Measurements from ENCODE around the gene MICU2.

MICU2 gene

DNA sequence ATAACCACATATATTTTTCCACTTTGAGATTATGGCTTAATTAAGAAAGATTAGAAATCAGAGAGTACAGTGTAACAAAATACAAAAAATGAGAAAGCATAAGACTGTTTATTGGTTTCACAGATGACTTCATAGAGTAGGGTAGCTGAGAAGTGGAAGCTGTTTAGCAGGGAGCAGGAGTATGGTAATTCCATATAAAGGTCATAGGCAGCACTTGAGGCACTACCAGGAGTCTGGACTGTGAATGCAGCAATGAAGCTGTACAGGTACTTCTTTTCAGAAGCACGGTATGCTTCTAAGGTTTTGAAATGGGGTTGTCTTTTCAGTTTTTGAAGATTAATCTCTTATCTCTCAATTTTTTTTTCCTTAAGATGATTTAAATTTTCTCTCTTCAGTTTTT, 69.2 kb downstream of the MICU2 start:
- no peak overlapping the region for H3K4me3 ChIP-seq (ENCODE audit: low read depth, low read length, poor library complexity, severe bottlenecking)
- no peak overlapping the region for H3K4me2 ChIP-seq (ENCODE audit: low read length)
- H3K9me3 ChIP-seq (ENCODE audit: low read length), result no peaks in the 10 kb centered on the region
- no peaks in the 10 kb centered on the region for H3K79me2 ChIP-seq (ENCODE audit: insufficient read depth, low read length)
- H2AFZ ChIP-seq (ENCODE audit: low read length), result no peak overlapping the region
- TF ChIP-seq, protein P1, sequence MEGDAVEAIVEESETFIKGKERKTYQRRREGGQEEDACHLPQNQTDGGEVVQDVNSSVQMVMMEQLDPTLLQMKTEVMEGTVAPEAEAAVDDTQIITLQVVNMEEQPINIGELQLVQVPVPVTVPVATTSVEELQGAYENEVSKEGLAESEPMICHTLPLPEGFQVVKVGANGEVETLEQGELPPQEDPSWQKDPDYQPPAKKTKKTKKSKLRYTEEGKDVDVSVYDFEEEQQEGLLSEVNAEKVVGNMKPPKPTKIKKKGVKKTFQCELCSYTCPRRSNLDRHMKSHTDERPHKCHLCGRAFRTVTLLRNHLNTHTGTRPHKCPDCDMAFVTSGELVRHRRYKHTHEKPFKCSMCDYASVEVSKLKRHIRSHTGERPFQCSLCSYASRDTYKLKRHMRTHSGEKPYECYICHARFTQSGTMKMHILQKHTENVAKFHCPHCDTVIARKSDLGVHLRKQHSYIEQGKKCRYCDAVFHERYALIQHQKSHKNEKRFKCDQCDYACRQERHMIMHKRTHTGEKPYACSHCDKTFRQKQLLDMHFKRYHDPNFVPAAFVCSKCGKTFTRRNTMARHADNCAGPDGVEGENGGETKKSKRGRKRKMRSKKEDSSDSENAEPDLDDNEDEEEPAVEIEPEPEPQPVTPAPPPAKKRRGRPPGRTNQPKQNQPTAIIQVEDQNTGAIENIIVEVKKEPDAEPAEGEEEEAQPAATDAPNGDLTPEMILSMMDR (IDR thresholded peaks at IDR 0.05; ENCODE audit: low read length), result no peak
- no peak for TF ChIP-seq EZH2 (IDR thresholded peaks at IDR 0.05; ENCODE audit: borderline replicate concordance, low read length)
- no peak overlapping the region for H3K9ac ChIP-seq (ENCODE audit: low read length)
- no peaks in the 10 kb centered on the region for H3K4me1 ChIP-seq (ENCODE audit: insufficient read depth, low read length, severe bottlenecking)
- no peaks in the 10 kb centered on the region for H3F3A ChIP-seq (ENCODE audit: insufficient read depth, low read length)
- H3K27me3 ChIP-seq (ENCODE audit: insufficient read depth, low read length), result no peaks in the 10 kb centered on the region
- peaks cover 9% of the 10 kb centered on the region; the same call in 1 of the 2 replicates for H3K36me3 ChIP-seq (ENCODE audit: insufficient read depth, low read length)
- H4K20me1 ChIP-seq (ENCODE audit: insufficient read depth, low read length), result no peaks in the 10 kb centered on the region
- no peaks in the 10 kb centered on the region for H3K9me2 ChIP-seq (ENCODE audit: low read depth, low read length)
- no peak overlapping the region for H3K27ac ChIP-seq (ENCODE audit: low read depth, low read length, poor library complexity, severe bottlenecking)

DNA sequence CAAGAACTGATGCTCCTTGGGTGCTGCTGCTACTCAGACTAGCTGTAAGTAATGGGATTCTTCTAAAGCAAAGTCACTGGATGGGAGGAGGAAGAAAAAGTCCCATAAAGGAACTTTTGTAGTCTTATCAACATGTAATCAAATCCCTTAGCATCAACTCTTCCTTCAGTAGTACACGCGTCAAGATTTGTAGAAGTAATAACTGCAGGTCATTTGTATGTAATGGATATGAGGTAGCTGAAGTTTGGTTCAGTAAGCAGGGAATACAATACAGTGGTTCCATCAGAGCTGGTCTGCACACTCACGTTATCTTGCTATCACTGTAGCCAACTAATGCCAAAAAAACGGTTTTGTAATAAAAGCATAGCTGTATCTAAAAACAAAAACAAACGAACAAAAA, 72.5 kb downstream of the MICU2 start:
- no peaks in the 10 kb centered on the region for H3K9me3 ChIP-seq (ENCODE audit: low read length)
- no peaks in the 10 kb centered on the region for H3K4me1 ChIP-seq (ENCODE audit: insufficient read depth, low read length, severe bottlenecking)
- no peaks in the 10 kb centered on the region for H4K20me1 ChIP-seq (ENCODE audit: insufficient read depth, low read length)
- H3K4me2 ChIP-seq (ENCODE audit: low read length), result no peak overlapping the region
- TF ChIP-seq EZH2 (IDR thresholded peaks at IDR 0.05; ENCODE audit: borderline replicate concordance, low read length), result no peak
- TF ChIP-seq, protein P1 (IDR thresholded peaks at IDR 0.05; ENCODE audit: low read length), result no peak
- H3K9me2 ChIP-seq (ENCODE audit: low read depth, low read length), result no peaks in the 10 kb centered on the region
- H3K9ac ChIP-seq (ENCODE audit: low read length), result no peak overlapping the region
- H3K36me3 ChIP-seq (ENCODE audit: insufficient read depth, low read length), result peaks cover 9% of the 10 kb centered on the region; the same call in 1 of the 2 replicates
- H3K27me3 ChIP-seq (ENCODE audit: insufficient read depth, low read length), result no peaks in the 10 kb centered on the region
- no peaks in the 10 kb centered on the region for H3K79me2 ChIP-seq (ENCODE audit: insufficient read depth, low read length)
- H3K27ac ChIP-seq (ENCODE audit: low read depth, low read length, poor library complexity, severe bottlenecking), result no peak overlapping the region
- H3K4me3 ChIP-seq (ENCODE audit: low read depth, low read length, poor library complexity, severe bottlenecking), result no peak overlapping the region
- H2AFZ ChIP-seq (ENCODE audit: low read length), result no peak overlapping the region
- H3F3A ChIP-seq (ENCODE audit: insufficient read depth, low read length), result no peaks in the 10 kb centered on the region

DNA sequence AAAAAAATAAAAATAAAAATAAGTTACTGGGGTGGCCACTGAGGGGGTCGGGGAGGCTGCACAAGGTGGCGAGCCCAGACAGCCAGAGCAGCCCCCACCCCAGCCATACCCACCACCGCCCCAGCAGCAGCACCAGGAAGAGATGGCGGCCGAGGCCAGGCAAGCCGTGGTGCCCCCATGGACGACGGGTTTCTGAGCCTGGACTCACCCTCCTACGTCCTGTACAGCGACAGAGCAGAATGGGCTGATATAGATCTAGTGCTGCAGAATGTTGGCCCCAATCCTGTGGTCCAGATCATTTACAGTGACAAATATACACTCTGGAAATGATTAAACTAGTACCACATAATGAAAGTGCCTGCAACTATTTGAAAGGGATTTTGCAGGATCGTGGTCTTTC, 73.3 kb downstream of the MICU2 start:
- Histone ChIP-seq H3K4me2 (ENCODE audit: low read length) (no peak overlapping the region), H3K9ac (ENCODE audit: low read length) (no peak overlapping the region), H3K27ac (ENCODE audit: low read depth, low read length, poor library complexity, severe bottlenecking) (no peak overlapping the region), H3K36me3 (ENCODE audit: insufficient read depth, low read length) (peaks cover 10% of the 10 kb centered on the region; the same call in 1 of the 2 replicates), H3K4me3 (ENCODE audit: low read depth, low read length, poor library complexity, severe bottlenecking) (no peak overlapping the region), H3K4me1 (ENCODE audit: insufficient read depth, low read length, severe bottlenecking) (no peaks in the 10 kb centered on the region), H3K9me3 (ENCODE audit: low read length) (no peaks in the 10 kb centered on the region), H3K79me2 (ENCODE audit: insufficient read depth, low read length) (no peaks in the 10 kb centered on the region), H4K20me1 (ENCODE audit: insufficient read depth, low read length) (no peaks in the 10 kb centered on the region), H3K27me3 (ENCODE audit: insufficient read depth, low read length) (no peaks in the 10 kb centered on the region), H2AFZ (ENCODE audit: low read length) (no peak overlapping the region), H3K9me2 (ENCODE audit: low read depth, low read length) (no peaks in the 10 kb centered on the region), H3F3A (ENCODE audit: insufficient read depth, low read length) (no peaks in the 10 kb centered on the region)
- no peak for TF ChIP-seq EZH2 (IDR thresholded peaks at IDR 0.05; ENCODE audit: borderline replicate concordance, low read length)
- TF ChIP-seq, protein P1 (IDR thresholded peaks at IDR 0.05; ENCODE audit: low read length), result no peak
